IMR-90 (cell line): Measurements from ENCODE around the gene PTPRN2. TPM values are rescaled to one million over a fixed set of nuclear protein-coding genes. Genes with fewer than 3 reads are reported as not detected.

Experiments used
- ATAC-seq: fragments of 200-7000 bp; cut with Tn5 transposase; 2 replicates; pipeline ENCODE4 v1.9.1; 2020; ENCODE audit warnings: low read depth, mild to moderate bottlenecking, moderate library complexity
- BruUV-seq: library from RNA; stranded (reverse); fragments of 400-500 nt; replicated peaks from 2 replicates; lab custom pipeline; 2021; lab: Mats Ljungman, UMichigan
- CTCF ChIA-PET: fragments of 300-600 bp; formaldehyde crosslinking; extraction: SDS; loops from one replicate; lab custom pipeline; 2021; ENCODE audit warnings: antibody characterized with exemption; lab: Yijun Ruan, JAX
- POLR2A ChIA-PET: fragments of 300-600 bp; sonication (Branson Sonifier 250); formaldehyde crosslinking; loops from one replicate; lab custom pipeline; 2022; ENCODE audit warnings: antibody characterized with exemption; ENCODE audit not compliant: unreplicated experiment; lab: Charles Lee
- DNase-seq: peaks from one replicate; pipeline ENCODE4 v3.0.0; 2013
- H2AFZ ChIP-seq: replicated peaks from 2 replicates; pipeline ENCODE3; 2013; ENCODE audit warnings: low read length, mild to moderate bottlenecking; ENCODE audit not compliant: poor library complexity
- H2AK5ac ChIP-seq: 2 replicates; pipeline ENCODE4 v1.6.1; 2013; ENCODE audit warnings: low read depth, low read length, inconsistent platforms
- H2AK9ac ChIP-seq: replicated peaks from 2 replicates; pipeline ENCODE3; 2013; ENCODE audit warnings: mild to moderate bottlenecking, low read depth, low read length, moderate library complexity; ENCODE audit not compliant: poor library complexity
- H2BK120ac ChIP-seq: 2 replicates; pipeline ENCODE4 v1.6.1; 2013; ENCODE audit warnings: low read depth, low read length, inconsistent platforms
- H2BK15ac ChIP-seq: 3 replicates; pipeline ENCODE4 v1.6.1; 2013; ENCODE audit warnings: low read depth, low read length, inconsistent platforms
- H2BK20ac ChIP-seq: 2 replicates; pipeline ENCODE4 v1.6.1; 2013; ENCODE audit warnings: low read depth, mild to moderate bottlenecking, inconsistent platforms, low read length, moderate library complexity
- H2BK5ac ChIP-seq: 2 replicates; pipeline ENCODE4 v1.6.1; 2013; ENCODE audit warnings: mild to moderate bottlenecking, low read depth, low read length, inconsistent platforms; ENCODE audit not compliant: poor library complexity, severe bottlenecking
- H3K14ac ChIP-seq: replicated peaks from 2 replicates; pipeline ENCODE4 v1.6.1; 2013; ENCODE audit warnings: low read depth, low read length, inconsistent platforms
- H3K18ac ChIP-seq: 2 replicates; pipeline ENCODE4 v1.6.1; 2013; ENCODE audit warnings: low read depth, low read length, control low read depth
- H3K23ac ChIP-seq: 2 replicates; pipeline ENCODE4 v1.6.1; 2013; ENCODE audit warnings: low read depth, low read length, inconsistent platforms
- H3K27ac ChIP-seq: 2 replicates; pipeline ENCODE4 v1.5.1; 2013; ENCODE audit warnings: mild to moderate bottlenecking, control low read depth, low read length; ENCODE audit not compliant: insufficient read depth
- H3K27me3 ChIP-seq: 2 replicates; pipeline ENCODE4 v1.6.1; 2013; ENCODE audit warnings: low read length; ENCODE audit not compliant: control insufficient read depth, insufficient read depth
- H3K36me3 ChIP-seq: 2 replicates; pipeline ENCODE4 v1.6.1; 2013; ENCODE audit warnings: low read length, mixed read lengths; ENCODE audit not compliant: control insufficient read depth, insufficient read depth
- H3K4ac ChIP-seq: 2 replicates; pipeline ENCODE4 v1.6.1; 2013; ENCODE audit warnings: low read depth, low read length, inconsistent platforms
- H3K4me1 ChIP-seq: 2 replicates; pipeline ENCODE4 v1.6.1; 2013; ENCODE audit warnings: low read length, mixed read lengths; ENCODE audit not compliant: control insufficient read depth, insufficient read depth
- H3K4me2 ChIP-seq: 2 replicates; pipeline ENCODE4 v1.6.1; 2013; ENCODE audit warnings: low read depth, mild to moderate bottlenecking, control low read depth, low read length, moderate library complexity
- H3K4me3 ChIP-seq: 2 replicates; pipeline ENCODE4 v1.5.1; 2013; ENCODE audit warnings: low read depth, mild to moderate bottlenecking, control low read depth, low read length, moderate library complexity; ENCODE audit not compliant: insufficient read depth
- H3K56ac ChIP-seq: 2 replicates; pipeline ENCODE4 v1.6.1; 2013; ENCODE audit warnings: low read length, inconsistent platforms; ENCODE audit not compliant: insufficient read depth; ENCODE audit errors: extremely low read depth
- H3K79me1 ChIP-seq, 2 experiments: 2 replicates each; pipeline ENCODE4 v1.6.1; 2013; ENCODE audit warnings: low read length in 2 of 2, inconsistent platforms in 1 of 2, low read depth in 1 of 2
- H3K9ac ChIP-seq: 2 replicates; pipeline ENCODE4 v1.6.1; 2013; ENCODE audit warnings: low read depth, low read length, control low read depth
- H3K9me1 ChIP-seq: 2 replicates; pipeline ENCODE4 v1.6.1; 2013; ENCODE audit warnings: low read length, inconsistent platforms; ENCODE audit not compliant: insufficient read depth
- H3K9me3 ChIP-seq: 2 replicates; pipeline ENCODE4 v1.6.1; 2013; ENCODE audit warnings: low read length; ENCODE audit not compliant: control insufficient read depth, insufficient read depth
- H4K20me1 ChIP-seq: 2 replicates; pipeline ENCODE4 v1.6.1; 2013; ENCODE audit warnings: low read length, inconsistent platforms; ENCODE audit not compliant: insufficient read depth
- H4K5ac ChIP-seq: 2 replicates; pipeline ENCODE4 v1.6.1; 2013; ENCODE audit warnings: mild to moderate bottlenecking, low read depth, low read length, control low read depth
- H4K8ac ChIP-seq, 2 experiments: 2 replicates each; pipeline ENCODE4 v1.6.1; 2013; ENCODE audit warnings: low read depth in 2 of 2, low read length in 2 of 2, control low read depth in 1 of 2, inconsistent platforms in 1 of 2
- H4K91ac ChIP-seq: 2 replicates; pipeline ENCODE4 v1.6.1; 2013; ENCODE audit warnings: low read depth, low read length, inconsistent platforms; ENCODE audit not compliant: insufficient read depth
- BHLHE40 ChIP-seq: fragments of 150-350 bp; IDR thresholded peaks from 2 replicates; pipeline ENCODE4 v1.6.1; 2016; ENCODE audit warnings: mild to moderate bottlenecking, low read depth, low read length
- CTCF ChIP-seq: conservative IDR thresholded peaks from 2 replicates; pipeline ENCODE4 v1.5.1; 2012; ENCODE audit warnings: mild to moderate bottlenecking, low read depth, low read length, improper control_type of control experiment
- FOS ChIP-seq: fragments of 150-350 bp; IDR thresholded peaks from 2 replicates; pipeline ENCODE4 v1.6.1; 2016; ENCODE audit warnings: low read depth, low read length
- MAFK ChIP-seq: IDR thresholded peaks from 2 replicates; pipeline ENCODE4 v1.6.1; 2012; ENCODE audit warnings: low read depth, low read length, improper control_type of control experiment
- MAZ ChIP-seq: IDR thresholded peaks from 2 replicates; pipeline ENCODE4 v1.6.1; 2012; ENCODE audit warnings: low read depth, mild to moderate bottlenecking, low read length, improper control_type of control experiment, moderate library complexity, borderline replicate concordance
- MXI1 ChIP-seq: IDR thresholded peaks from 2 replicates; pipeline ENCODE4 v1.6.1; 2012; ENCODE audit warnings: low read depth, mild to moderate bottlenecking, low read length, moderate library complexity, borderline replicate concordance
- NFE2L2 ChIP-seq: fragments of 150-350 bp; IDR thresholded peaks from 2 replicates; pipeline ENCODE4 v1.6.1; 2016; ENCODE audit warnings: low read depth, mild to moderate bottlenecking, low read length
- RAD21 ChIP-seq: IDR thresholded peaks from 2 replicates; pipeline ENCODE4 v1.6.1; 2012; ENCODE audit warnings: low read length, improper control_type of control experiment
- RFX5 ChIP-seq: IDR thresholded peaks from 2 replicates; pipeline ENCODE4 v1.8.0; 2012; ENCODE audit warnings: low read depth, mild to moderate bottlenecking, low read length, moderate library complexity
- USF2 ChIP-seq: fragments of 150-350 bp; IDR thresholded peaks from 2 replicates; pipeline ENCODE4 v1.6.1; 2017; ENCODE audit warnings: mild to moderate bottlenecking, antibody characterized with exemption, low read length, low read depth
- WGBS, 2 experiments: methylation state at CpG; one replicate each; pipeline versions ENCODE4 v1.1.5 to v1.1.7; 2013; ENCODE audit warnings: missing lambda C conversion rate in 2 of 2; ENCODE audit not compliant: insufficient read length in 1 of 2; ENCODE audit errors: extremely low coverage in 2 of 2; 5-methylcytosine and 5-hydroxymethylcytosine counted together
- dilution Hi-C: fragments of 300-500 bp; cut with HindIII; formaldehyde crosslinking; loops from one replicate; pipeline ENCODE4 v1.14.3; 2018; ENCODE audit warnings: low sequenced_read_pairs; ENCODE audit not compliant: unreplicated experiment
- in situ Hi-C: fragments of 300-500 bp; cut with MboI; formaldehyde crosslinking; loops from 3 replicates; pipeline ENCODE4 v1.14.3; 2019; ENCODE audit warnings: low sequenced_read_pairs, inconsistent platforms, mixed read lengths
- intact Hi-C: fragments of 100-400 bp; cut with micrococcal nuclease; formaldehyde crosslinking; loops from 2 replicates; pipeline ENCODE4 v1.10.0; 2022
- polyA plus RNA-seq, 3 experiments: library from polyadenylated mRNA; depleted of rRNA; stranded (reverse); fragments of >200 nt; gene quantifications; 2 replicates each; pipeline ENCODE4 v1.2.3, GENCODE V29; 2012; ENCODE audit warnings: low replicate concordance in 1 of 3
- total RNA-seq: library from RNA; depleted of rRNA; stranded (reverse); fragments of >200 nt; gene quantifications from 2 replicates; pipeline ENCODE4 v1.2.3, GENCODE V29; 2012

The PTPRN2 gene
- total and polyA plus RNA-seq, 2 of the 4 experiments (the other 2 are of a cell fraction) = 0.03 TPM; not detected in 1

GRCh38 chr7:157769086-157769485, 818.5 kb downstream of the PTPRN2 start:
- Histone ChIP-seq H2AK9ac (no peak overlapping the region), H2AFZ (no peak overlapping the region), H2BK5ac (no peak overlapping the region), H2BK120ac (no peak overlapping the region), H3K4me2 (no peak overlapping the region), H3K18ac (no peak overlapping the region), H3K56ac (no peak overlapping the region), H3K4me3 (no peak overlapping the region), H2BK20ac (no peak overlapping the region), H3K4me1 (no peaks in the 10 kb centered on the region), H3K27me3 (no peaks in the 10 kb centered on the region), H3K14ac (no peak overlapping the region), H3K9me3 (peaks cover 62% of the 10 kb centered on the region), H3K4ac (no peak overlapping the region), H3K23ac (no peak overlapping the region), H3K9ac (no peak overlapping the region), H4K20me1 (no peaks in the 10 kb centered on the region), H4K91ac (no peak overlapping the region), H3K27ac (no peak overlapping the region), H2AK5ac (no peak overlapping the region), H3K79me1 (no peaks in the 10 kb centered on the region), H4K5ac (no peak overlapping the region), H3K36me3 (no peaks in the 10 kb centered on the region), H2BK15ac (no peak overlapping the region), H3K9me1 (no peaks in the 10 kb centered on the region), H4K8ac (no peak overlapping the region)
- intact Hi-C loops = no loop called here
- BruUV-seq = no TSS peak
- CTCF ChIA-PET = no interaction called here
- POLR2A ChIA-PET = no interaction called here
- no peak for DNase-seq
- TF ChIP-seq MXI1 (no peak), USF2 (no peak), NFE2L2 (no peak), BHLHE40 (no peak), RAD21 (no peak), FOS (no peak), RFX5 (no peak), MAZ (no peak), CTCF (no peak), MAFK (no peak)
- in situ Hi-C loops = no loop called here
- 60% methylated on average over 7 of the region's 17 CpGs; no CpG with 5 or more reads in 1 of the 2 experiments for WGBS, 2 experiments
- dilution Hi-C loops = no loop called here
- ATAC-seq = no peak
